RPMI8226 (cell line): ENCODE measurements around the gene GAL3ST2.

ENCODE experiments used
- DNase-seq: peaks from one replicate; pipeline ENCODE4 v3.0.0-alpha.2; 2015

GAL3ST2 gene

GRCh38 chr2:241821460-241822263 lies 45.0 kb downstream of the GAL3ST2 start:
- DNase-seq, result no peak

- no peak for DNase-seq
Measured at GRCh38 chr2:241822264-241822623, 45.6 kb downstream of the GAL3ST2 start.

- DNase-seq, result peak; percentile 30
Measured at GRCh38 chr2:241823531-241824437, 47.2 kb downstream of the GAL3ST2 start.

- DNase-seq, result no peak
Measured at GRCh38 chr2:241827394-241827793, 50.8 kb downstream of the GAL3ST2 start.

GRCh38 chr2:241833101-241833663 lies 56.6 kb downstream of the GAL3ST2 start:
- DNase-seq, result no peak

- DNase-seq, result peak; percentile 26
Measured at GRCh38 chr2:241833756-241834526, 57.3 kb downstream of the GAL3ST2 start.

GRCh38 chr2:241834527-241835210 lies 58.0 kb downstream of the GAL3ST2 start:
- DNase-seq, result no peak

- DNase-seq, result no peak
Measured at GRCh38 chr2:241835611-241836010, 59.0 kb downstream of the GAL3ST2 start.

- no peak for DNase-seq
Measured at GRCh38 chr2:241836292-241836691, 59.7 kb downstream of the GAL3ST2 start.

- DNase-seq, result no peak
Measured at GRCh38 chr2:241837197-241837965, 60.8 kb downstream of the GAL3ST2 start.

GRCh38 chr2:241841181-241842066 lies 64.8 kb downstream of the GAL3ST2 start:
- DNase-seq, result no peak

- DNase-seq, result peak; percentile 9
Measured at GRCh38 chr2:241842067-241842415, 65.4 kb downstream of the GAL3ST2 start.

GRCh38 chr2:241842620-241843211 lies 66.1 kb downstream of the GAL3ST2 start:
- peak; percentile 36 for DNase-seq

- DNase-seq, result no peak
Measured at GRCh38 chr2:241843321-241844065, 66.9 kb downstream of the GAL3ST2 start.

GRCh38 chr2:241844066-241844728 lies 67.6 kb downstream of the GAL3ST2 start:
- peak; percentile 77 for DNase-seq

GRCh38 chr2:241844831-241845578 lies 68.4 kb downstream of the GAL3ST2 start:
- no peak for DNase-seq

- no peak for DNase-seq
Measured at GRCh38 chr2:241846406-241846805, 69.8 kb downstream of the GAL3ST2 start.
